GM18499 (cell line): Measurements from ENCODE around the gene QKI.

ENCODE experiments used
- ATAC-seq: cut with Tn5 transposase; IDR thresholded peaks from one replicate; pipeline ENCODE4 v1.9.1; 2021; ENCODE audit warnings: moderate number of reproducible peaks; ENCODE audit not compliant: insufficient read depth, unreplicated experiment

The QKI gene

GRCh38 chr6:163522033-163522432 lies 107.5 kb downstream of the QKI start:
- no peak for ATAC-seq

- no peak for ATAC-seq
Measured at GRCh38 chr6:163525926-163526325, 111.4 kb downstream of the QKI start.

GRCh38 chr6:163526346-163526745 lies 111.8 kb downstream of the QKI start:
- ATAC-seq: no peak

- no peak for ATAC-seq
Measured at GRCh38 chr6:163527291-163527690, 112.8 kb downstream of the QKI start.

DNA sequence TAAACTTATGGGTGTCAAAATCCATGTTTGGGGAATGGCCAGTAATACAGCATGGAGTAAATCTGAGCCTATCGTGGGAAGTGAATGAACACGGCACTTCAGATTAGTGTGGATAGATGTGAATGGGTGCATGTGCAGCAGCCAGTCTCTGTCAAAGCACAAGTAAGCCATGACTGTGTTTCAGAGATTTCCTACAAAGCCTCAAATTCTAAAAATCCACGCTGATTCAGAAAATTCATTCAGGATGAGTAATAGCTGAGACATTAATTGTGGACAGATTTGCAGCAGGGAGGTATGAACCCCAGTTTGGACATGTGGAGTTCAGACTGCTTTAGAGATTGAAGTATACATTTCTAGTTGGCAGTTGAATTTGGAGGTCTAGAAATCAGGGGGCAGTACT lies 115.1 kb downstream of the QKI start:
- ATAC-seq: no peak

- no peak for ATAC-seq
Measured at GRCh38 chr6:163530406-163530805, 115.9 kb downstream of the QKI start.

- no peak for ATAC-seq
Measured at GRCh38 chr6:163531122-163531521, 116.6 kb downstream of the QKI start.

GRCh38 chr6:163532526-163533078 lies 118.1 kb downstream of the QKI start:
- no peak for ATAC-seq

GRCh38 chr6:163533443-163533842 lies 118.9 kb downstream of the QKI start:
- ATAC-seq: no peak

GRCh38 chr6:163536770-163537169 lies 122.3 kb downstream of the QKI start:
- no peak for ATAC-seq

DNA sequence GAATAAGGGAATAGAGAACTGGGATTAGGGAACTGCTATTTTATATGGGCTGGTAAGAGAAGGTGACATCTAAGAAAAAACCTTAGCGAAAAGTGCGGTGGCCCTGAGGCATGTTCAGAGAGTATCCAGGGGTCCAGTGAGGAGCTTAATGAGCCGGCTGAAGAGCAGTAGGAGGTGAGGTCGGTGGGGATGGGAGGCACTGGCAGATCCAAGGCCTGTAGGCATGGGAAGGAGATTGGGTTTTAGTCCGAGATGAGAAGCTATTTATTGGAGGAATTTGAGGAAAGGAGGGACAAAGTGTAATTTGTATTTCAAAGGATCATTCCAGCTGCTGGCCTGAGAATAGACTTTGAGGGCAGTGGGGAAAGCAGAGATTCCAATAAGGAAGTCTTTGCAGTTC lies 123.8 kb downstream of the QKI start:
- no peak for ATAC-seq

GRCh38 chr6:163539101-163539762 lies 124.7 kb downstream of the QKI start:
- no peak for ATAC-seq

DNA sequence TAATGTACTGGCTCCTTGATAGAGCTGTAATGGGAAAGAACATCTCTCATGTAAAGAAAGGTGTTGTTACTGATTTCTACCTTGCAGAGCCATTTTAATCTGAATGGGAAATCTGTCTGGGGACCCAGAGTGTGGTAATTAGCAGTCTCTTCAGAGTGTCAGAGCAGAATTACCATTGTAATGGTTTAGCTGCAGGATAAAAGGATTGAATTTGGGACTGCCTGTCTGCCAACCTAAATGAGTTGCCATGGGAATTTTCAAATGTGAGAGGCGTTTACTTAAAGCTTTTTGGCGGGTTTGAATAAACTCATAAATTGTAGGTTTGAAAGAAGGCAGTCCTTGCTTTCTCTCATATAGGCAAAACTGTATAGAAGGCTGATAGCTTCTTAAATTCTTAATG lies 128.8 kb downstream of the QKI start:
- no peak for ATAC-seq

DNA sequence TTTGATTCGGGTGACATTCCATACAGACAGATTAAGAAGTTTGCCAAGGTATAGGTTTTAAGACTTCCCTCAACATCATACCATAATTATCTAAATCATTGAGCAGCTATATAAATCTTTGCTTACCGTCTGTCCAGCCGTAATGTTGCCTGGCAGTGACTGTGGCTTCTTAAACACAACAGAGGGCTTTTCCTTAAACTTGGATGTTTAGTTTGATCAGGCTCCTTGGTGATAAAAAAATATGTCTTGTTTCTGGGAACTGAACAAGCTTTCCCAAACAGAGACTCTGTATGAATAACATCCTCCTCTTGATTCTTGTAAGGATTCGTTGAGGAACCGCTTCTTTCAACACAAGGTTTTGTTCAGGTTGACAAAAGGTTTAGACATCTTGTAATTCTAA lies 130.9 kb downstream of the QKI start:
- ATAC-seq: no peak

DNA sequence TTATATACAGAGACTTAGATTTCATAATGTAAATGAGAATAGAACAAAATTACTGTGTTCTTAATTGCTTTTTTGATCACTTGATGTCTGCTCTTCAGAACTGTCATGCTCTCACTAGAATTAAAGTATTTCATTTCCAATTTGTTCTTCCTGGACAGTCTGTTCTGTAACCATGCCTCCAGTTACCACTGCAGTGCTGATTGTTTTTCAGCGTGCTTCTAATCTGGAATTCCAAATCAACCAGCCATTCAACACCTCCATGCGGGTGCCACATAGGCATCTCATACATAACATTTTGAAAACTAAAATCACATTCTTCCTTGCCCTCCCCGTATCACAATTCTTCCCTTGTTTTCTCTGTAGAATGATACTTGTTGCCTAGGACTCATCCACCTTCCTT lies 132.8 kb downstream of the QKI start:
- ATAC-seq: no peak

DNA sequence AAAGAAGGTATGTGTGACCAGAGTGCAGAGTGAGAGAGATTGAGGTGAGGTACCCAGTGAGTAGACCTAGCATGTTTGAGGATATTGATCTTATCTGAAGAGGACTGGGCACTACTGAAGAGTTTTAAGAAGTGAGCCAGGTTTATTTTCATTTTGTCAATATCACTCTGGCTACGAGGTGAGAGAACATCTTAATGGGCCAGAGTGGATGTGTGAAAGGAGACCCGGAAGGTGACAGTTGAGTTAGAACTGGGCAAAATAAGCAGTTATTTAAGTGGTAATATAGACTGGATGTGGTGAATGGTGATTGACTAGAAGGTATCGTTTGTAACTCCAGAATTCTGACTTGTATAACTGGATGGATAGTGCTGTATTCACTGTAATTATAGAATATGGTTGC lies 134.1 kb downstream of the QKI start:
- no peak for ATAC-seq

DNA sequence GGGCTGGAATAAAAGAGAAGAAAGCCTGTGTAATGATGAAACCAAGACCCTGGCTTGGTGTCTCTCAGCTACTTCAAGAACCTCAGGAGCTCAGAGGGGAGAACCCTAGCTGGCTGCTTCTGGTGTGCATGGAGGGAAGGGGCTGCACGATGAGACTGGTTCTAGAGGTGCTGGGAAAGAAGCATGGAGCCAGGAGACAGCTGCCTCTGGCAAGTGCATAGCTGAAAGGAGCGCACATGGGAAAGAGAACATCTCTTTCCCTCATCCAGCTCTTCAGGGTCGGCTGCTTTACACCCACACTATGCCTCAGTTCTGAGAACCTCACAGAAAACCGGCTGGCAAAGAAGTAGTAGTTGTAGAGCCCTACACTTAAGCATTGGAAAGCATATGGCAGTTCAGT lies 139.5 kb downstream of the QKI start:
- no peak for ATAC-seq

- ATAC-seq: no peak
Measured at GRCh38 chr6:163554663-163555062, 140.1 kb downstream of the QKI start.

DNA sequence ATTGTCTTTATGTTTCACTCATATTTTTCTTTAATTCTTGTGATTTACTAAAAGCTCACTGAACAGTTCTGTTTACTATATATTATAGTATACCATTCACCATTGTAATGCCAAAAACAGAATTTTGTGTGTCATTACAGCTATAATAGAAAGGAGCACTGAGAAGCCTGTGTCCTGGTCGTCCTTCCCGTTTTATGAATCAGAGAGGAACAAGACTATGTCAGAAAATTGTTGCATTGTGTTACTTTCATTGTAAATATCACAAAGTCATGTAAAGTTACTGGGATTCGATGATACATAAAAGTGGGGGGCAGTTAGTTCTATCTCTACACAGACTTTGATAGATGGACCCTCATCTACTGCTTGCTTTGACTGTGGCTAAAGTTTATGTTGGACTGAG lies 145.1 kb downstream of the QKI start:
- no peak for ATAC-seq

- no peak for ATAC-seq
Measured at GRCh38 chr6:163563318-163563717, 148.8 kb downstream of the QKI start.

- no peak for ATAC-seq
Measured at GRCh38 chr6:163564534-163564933, 150.0 kb downstream of the QKI start.

DNA sequence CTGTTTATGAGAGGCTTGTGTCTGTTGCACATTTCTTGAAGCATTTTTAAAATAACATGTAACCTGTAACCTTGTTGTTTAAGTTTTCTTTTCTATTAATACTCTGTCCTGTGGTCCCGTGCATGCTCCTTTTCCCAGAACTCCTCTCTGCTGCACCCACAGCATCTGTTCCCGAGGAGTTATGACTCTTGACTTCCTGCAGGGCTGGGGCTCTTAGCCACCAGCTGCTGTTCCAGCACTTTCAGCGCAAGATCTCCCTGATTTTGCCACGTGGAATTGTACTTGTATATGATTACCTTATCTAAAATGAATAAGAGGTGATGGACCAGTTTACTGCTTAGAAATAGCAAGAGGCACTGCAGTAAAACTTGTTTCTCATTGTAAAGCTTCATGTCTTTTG lies 150.6 kb downstream of the QKI start:
- ATAC-seq: no peak

- ATAC-seq: no peak
Measured at GRCh38 chr6:163566056-163566455, 151.5 kb downstream of the QKI start.
